ENCODE data around the gene RHOU.

DNA sequence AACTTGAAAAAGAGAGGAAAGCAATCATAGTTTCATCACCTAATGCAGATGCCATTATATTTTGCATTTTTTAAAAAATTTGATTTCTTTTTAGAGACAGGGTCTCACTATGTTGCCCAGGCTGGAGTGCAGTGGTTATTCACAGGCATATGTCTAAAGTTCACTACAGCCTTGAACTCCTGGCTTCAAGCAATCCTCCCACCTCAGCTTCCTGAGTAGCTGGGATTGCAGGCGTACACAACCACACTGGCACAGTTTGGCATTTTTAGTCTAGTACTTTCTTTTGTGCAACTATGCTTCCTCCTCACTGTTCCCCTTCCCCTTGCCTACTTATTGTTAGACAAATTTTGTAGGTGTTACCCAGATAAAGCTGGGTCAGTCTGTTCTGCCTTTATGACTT, 18.0 kb downstream of the RHOU start:
- TF ChIP-seq CTCF (conservative IDR thresholded peaks at IDR 0.05 in 1 of 2, IDR thresholded peaks at IDR 0.05 in 1 of 2; ENCODE audit: extremely low read depth in 1 of 2, insufficient read depth in 1 of 2, low read depth in 1 of 2, low read length in 2 of 2) (no peak), EZH2 (IDR thresholded peaks at IDR 0.05; ENCODE audit: borderline replicate concordance, low read length) (no peak)

Data from mammary epithelial cell (primary cell).